RWPE2 (cell line): ENCODE results near the gene MTOR.
"Not testable (repeated sequence)": the region's sequence is repeated elsewhere in the genome, so short reads cannot be mapped to it uniquely, and the experiment has no call there.

Experiments
- ATAC-seq: fragments of 200-7000 bp; cut with Tn5 transposase; 3 replicates; pipeline ENCODE4 v1.9.1; 2021; ENCODE audit warnings: low read depth
- DNase-seq: peaks from one replicate; pipeline ENCODE4 v3.0.0-alpha.2; 2020; ENCODE audit warnings: low spot score
- H3K27ac ChIP-seq: fragments of 450-650 bp; 2 replicates; pipeline ENCODE4 v1.5.1; 2017; ENCODE audit warnings: mild to moderate bottlenecking; ENCODE audit not compliant: poor library complexity, severe bottlenecking
- H3K27me3 ChIP-seq: fragments of 250-450 bp; sonication (Bioruptor Pico); 2 replicates; pipeline ENCODE4 v1.5.1; 2021; ENCODE audit warnings: mild to moderate bottlenecking, moderate library complexity; ENCODE audit not compliant: insufficient read depth, poor library complexity, severe bottlenecking
- H3K36me3 ChIP-seq: fragments of 250-450 bp; sonication (Bioruptor Pico); 2 replicates; pipeline ENCODE4 v1.5.1; 2020; ENCODE audit warnings: low read depth, mild to moderate bottlenecking, moderate library complexity
- H3K4me1 ChIP-seq: fragments of 250-450 bp; sonication (Bioruptor Pico); 2 replicates; pipeline ENCODE4 v1.5.1; 2021; ENCODE audit warnings: mild to moderate bottlenecking, moderate library complexity; ENCODE audit not compliant: insufficient read depth, poor library complexity, severe bottlenecking
- H3K4me3 ChIP-seq: fragments of 250-450 bp; sonication (Bioruptor Pico); 2 replicates; pipeline ENCODE4 v1.5.1; 2021; ENCODE audit warnings: mild to moderate bottlenecking, moderate library complexity; ENCODE audit not compliant: severe bottlenecking
- H3K9me3 ChIP-seq: fragments of 250-450 bp; sonication (Bioruptor Pico); 2 replicates; pipeline ENCODE4 v1.5.1; 2021; ENCODE audit warnings: mild to moderate bottlenecking, moderate library complexity; ENCODE audit not compliant: severe bottlenecking
- CTCF ChIP-seq: fragments of 450-650 bp; IDR thresholded peaks from one replicate; pipeline ENCODE4 v1.5.1; 2017; ENCODE audit warnings: mild to moderate bottlenecking, moderate library complexity; ENCODE audit not compliant: poor library complexity, severe bottlenecking

The MTOR gene

GRCh38 chr1:11100149-11100493, 162.2 kb downstream of the MTOR start:
- Histone ChIP-seq H3K4me3 (peak overlapping the region; percentile 87), H3K9me3 (no peaks in the 10 kb centered on the region), H3K27ac (peak overlapping the region; percentile 49), H3K36me3 (peaks cover 31% of the 10 kb centered on the region), H3K27me3 (no peaks in the 10 kb centered on the region), H3K4me1 (no peaks in the 10 kb centered on the region)
- TF ChIP-seq CTCF = no peak
- DNase-seq = no peak
- no peak for ATAC-seq

GRCh38 chr1:11099310-11100148, 162.8 kb downstream of the MTOR start, which contains the start of gene EXOSC10:
TSS of gene EXOSC10 (minus strand) at chr1:11099869. CDS start at chr1:11099831, 38 bp downstream.
- no peaks in the 10 kb centered on the region for H3K4me1 ChIP-seq
- H3K27me3 ChIP-seq = no peaks in the 10 kb centered on the region
- peak; percentile 90 for DNase-seq
- no peaks in the 10 kb centered on the region for H3K9me3 ChIP-seq
- peak within 1 kb of the TSS; percentile 49 for H3K27ac ChIP-seq
- no peak for TF ChIP-seq CTCF
- H3K4me3 ChIP-seq = peak within 1 kb of the TSS; percentile 87
- peaks cover 37% of the 10 kb centered on the region for H3K36me3 ChIP-seq
- peak; percentile 92 for ATAC-seq

- peak overlapping the region; percentile 87 for H3K4me3 ChIP-seq
- no peak for TF ChIP-seq CTCF
- H3K27me3 ChIP-seq = no peaks in the 10 kb centered on the region
- ATAC-seq (no peak), DNase-seq (no peak)
- H3K36me3 ChIP-seq = peaks cover 43% of the 10 kb centered on the region
- H3K27ac ChIP-seq = peak overlapping the region; percentile 49
- no peaks in the 10 kb centered on the region for H3K9me3 ChIP-seq
- H3K4me1 ChIP-seq = no peaks in the 10 kb centered on the region
Observed at GRCh38 chr1:11098931-11099309, 163.4 kb downstream of the MTOR start.

GRCh38 chr1:11083784-11084183, 178.6 kb downstream of the MTOR start:
- not testable (repeated sequence) for H3K9me3 ChIP-seq, H3K4me1 ChIP-seq, H3K27ac ChIP-seq, H3K27me3 ChIP-seq, H3K4me3 ChIP-seq, ATAC-seq, DNase-seq
- H3K36me3 ChIP-seq = peaks cover 92% of the 10 kb centered on the region

- Histone ChIP-seq H3K4me1 (no peaks in the 10 kb centered on the region), H3K27ac (no peak overlapping the region), H3K9me3 (no peaks in the 10 kb centered on the region), H3K4me3 (no peak overlapping the region), H3K36me3 (peaks cover 88% of the 10 kb centered on the region), H3K27me3 (no peaks in the 10 kb centered on the region)
- no peak for DNase-seq
- no peak for ATAC-seq
- TF ChIP-seq CTCF = no peak
Observed at GRCh38 chr1:11080931-11081330, 181.4 kb downstream of the MTOR start.
